ENCODE results near the gene KCNIP2. TPM values are rescaled to one million over a fixed set of nuclear protein-coding genes. Genes with fewer than 3 reads are reported as not detected.

KCNIP2 gene
- total RNA-seq, 1 donor from 2014 or later: 7.1 TPM

GRCh38 chr10:101779544-101780186 lies 63.9 kb downstream of the KCNIP2 start:
- Mint-ChIP-seq H3K27me3 (peaks cover 20% of the 10 kb centered on the region), H3K27ac (no peak overlapping the region), H3K36me3 (ENCODE audit: low read depth) (peaks cover 10% of the 10 kb centered on the region), H3K4me1 (peaks cover 68% of the 10 kb centered on the region), H3K4me3 (peak overlapping the region; percentile 83), H3K9me3 (no peaks in the 10 kb centered on the region)
- peak; percentile 63 for TF ChIP-seq CTCF (IDR thresholded peaks at IDR 0.05)
- ChIA-PET POLR2A (interaction anchor here (0.6 to 6.7 kb wide), 2 partner anchors 38 to 616 kb away, joined by 7 to 43 read pairs; partner anchors contain the start of gene OGA), CTCF (interaction anchor here (0.9 to 2.0 kb wide), 6 partner anchors 7 to 177 kb away, joined by 3 to 16 read pairs (median 6); no protein-coding TSS in a partner anchor)
- peak; percentile 60 for ATAC-seq (ENCODE audit: low read depth)
- intact Hi-C loops (cut with micrococcal nuclease): loop anchor here (1.0 to 5.0 kb wide), 8 partner anchors 61 to 618 kb away; partner anchors contain the start of genes BTRC, DPCD and POLL
- DNase-seq: peak; percentile 84

- no peak for TF ChIP-seq CTCF (IDR thresholded peaks at IDR 0.05)
- peak; percentile 7 for ATAC-seq (ENCODE audit: low read depth)
- POLR2A ChIA-PET: interaction anchor here (0.6 to 1.3 kb wide), 3 partner anchors 39 to 868 kb away, joined by 3 to 7 read pairs (median 3); partner anchors contain the start of gene OGA
These were observed 64.6 kb downstream of the KCNIP2 start for GRCh38 chr10:101778781-101779543.

GRCh38 chr10:101778151-101778780 lies 65.3 kb downstream of the KCNIP2 start:
- peaks cover 70% of the 10 kb centered on the region for H3K4me1 Mint-ChIP-seq
- TF ChIP-seq CTCF (IDR thresholded peaks at IDR 0.05): no peak
- H3K36me3 Mint-ChIP-seq (ENCODE audit: low read depth): peaks cover 3% of the 10 kb centered on the region
- peaks cover 33% of the 10 kb centered on the region for H3K27me3 Mint-ChIP-seq
- no peaks in the 10 kb centered on the region for H3K9me3 Mint-ChIP-seq
- no peak overlapping the region for H3K27ac Mint-ChIP-seq
- ATAC-seq (ENCODE audit: low read depth) (no peak), DNase-seq (no peak)
- ChIA-PET POLR2A (interaction anchor here (0.9 to 1.3 kb wide), 3 partner anchors 40 to 869 kb away, joined by 3 read pairs; partner anchors contain the start of gene OGA), CTCF (interaction anchor here (0.9 to 1.2 kb wide), 4 partner anchors 61 to 298 kb away, joined by 3 to 7 read pairs (median 4); no protein-coding TSS in a partner anchor)
- peak overlapping the region; percentile 83 for H3K4me3 Mint-ChIP-seq
- intact Hi-C loops (cut with micrococcal nuclease): no loop called here

More at GRCh38 chr10:101778781-101779543, 64.6 kb downstream of the KCNIP2 start:
- H3K4me1 Mint-ChIP-seq: peaks cover 70% of the 10 kb centered on the region
- peak overlapping the region; percentile 1 for H3K27ac Mint-ChIP-seq
- peak overlapping the region; percentile 83 for H3K4me3 Mint-ChIP-seq
- H3K36me3 Mint-ChIP-seq (ENCODE audit: low read depth): peaks cover 4% of the 10 kb centered on the region
- H3K9me3 Mint-ChIP-seq: no peaks in the 10 kb centered on the region
- intact Hi-C loops (cut with micrococcal nuclease): loop anchor here (1.0 kb wide), 1 partner anchor 85 kb away; no protein-coding TSS in a partner anchor
- CTCF ChIA-PET: interaction anchor here (0.9 to 1.2 kb wide), 4 partner anchors 61 to 297 kb away, joined by 3 to 7 read pairs (median 4); no protein-coding TSS in a partner anchor
- DNase-seq: peak; percentile 46
- H3K27me3 Mint-ChIP-seq: peaks cover 26% of the 10 kb centered on the region

- intact Hi-C loops (cut with micrococcal nuclease): no loop called here
- CTCF ChIA-PET: no interaction called here
- H3K4me3 Mint-ChIP-seq: peak overlapping the region; percentile 33
- no peak for DNase-seq
- ATAC-seq (ENCODE audit: low read depth): no peak
- POLR2A ChIA-PET: interaction anchor here (0.9 to 1.3 kb wide), 2 partner anchors 366 to 869 kb away, joined by 3 read pairs; no protein-coding TSS in a partner anchor
- H3K9me3 Mint-ChIP-seq: no peaks in the 10 kb centered on the region
- peaks cover 64% of the 10 kb centered on the region for H3K4me1 Mint-ChIP-seq
- H3K36me3 Mint-ChIP-seq (ENCODE audit: low read depth): no peaks in the 10 kb centered on the region
- TF ChIP-seq CTCF (IDR thresholded peaks at IDR 0.05): no peak
- H3K27me3 Mint-ChIP-seq: peaks cover 33% of the 10 kb centered on the region
- H3K27ac Mint-ChIP-seq: no peak overlapping the region
These were observed 65.9 kb downstream of the KCNIP2 start for GRCh38 chr10:101777619-101778145.
